GOT3 (cell line): ENCODE results near the gene ANGPTL2.

ENCODE experiments used
- DNase-seq: peaks from one replicate; lab custom pipeline; 2025; ENCODE audit warnings: mixed read lengths; lab: John Stamatoyannopoulos, UW

ANGPTL2 gene

DNA sequence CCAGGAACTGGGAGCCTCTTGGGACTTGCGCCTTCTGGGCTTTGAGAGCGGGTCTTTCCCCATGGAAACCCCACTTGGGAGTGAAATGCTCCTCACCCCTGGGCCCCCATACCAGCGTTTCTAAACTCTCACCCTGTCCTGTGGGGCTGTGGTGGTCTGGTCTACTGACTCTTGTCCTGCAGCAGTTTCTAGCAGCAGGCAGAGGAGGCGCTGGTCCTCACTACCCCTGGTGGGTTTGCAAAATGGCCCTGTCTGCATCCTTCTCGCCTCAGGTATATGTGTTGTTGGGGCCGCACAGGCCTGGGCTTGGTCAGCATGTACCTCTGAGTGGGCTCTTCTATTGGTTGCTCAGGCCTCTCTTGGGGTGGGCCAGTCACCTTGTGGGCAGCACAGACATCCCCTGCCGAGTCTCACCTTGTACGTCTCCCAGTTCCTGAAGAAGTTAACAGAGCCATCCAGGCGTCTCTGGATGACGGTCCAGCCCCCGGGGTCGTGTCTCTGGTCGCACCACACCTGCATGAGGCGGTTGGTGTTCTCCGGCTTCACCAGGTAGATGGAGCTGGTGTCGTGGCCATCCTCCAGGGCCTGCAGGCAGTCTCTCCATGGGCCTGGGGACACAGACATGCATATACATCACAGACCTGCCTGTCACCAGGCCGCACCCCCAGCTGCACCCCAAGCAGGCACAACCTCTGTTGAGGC lies 29.0 kb downstream of the ANGPTL2 start:
- no peak for DNase-seq

DNA sequence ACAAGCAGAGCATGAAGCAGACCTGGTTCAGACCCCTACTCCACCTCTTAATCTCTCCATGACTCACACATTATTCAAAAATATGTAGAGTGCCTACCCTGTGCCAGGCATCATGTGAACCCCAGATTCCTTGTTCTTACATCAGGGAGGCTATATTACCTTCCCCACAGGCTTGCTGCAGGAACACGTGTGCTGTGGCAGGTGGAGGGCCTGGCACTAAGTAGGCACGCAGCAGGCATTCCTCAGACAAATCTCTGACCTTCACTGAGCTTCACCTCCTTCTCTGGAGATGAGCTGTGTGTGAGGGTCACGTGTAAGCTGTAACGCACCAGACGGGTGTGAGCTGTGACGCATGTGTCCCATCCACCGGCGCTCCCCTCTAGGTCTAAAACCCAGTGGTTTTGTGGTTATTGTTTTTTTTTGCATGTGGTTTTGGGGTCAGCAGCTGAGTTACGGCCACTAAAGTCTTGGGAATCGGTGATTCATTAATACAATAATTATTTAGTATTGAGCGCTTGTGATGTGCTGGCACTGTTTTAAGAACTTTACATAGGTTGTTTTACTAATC lies 30.3 kb downstream of the ANGPTL2 start:
- no peak for DNase-seq

DNA sequence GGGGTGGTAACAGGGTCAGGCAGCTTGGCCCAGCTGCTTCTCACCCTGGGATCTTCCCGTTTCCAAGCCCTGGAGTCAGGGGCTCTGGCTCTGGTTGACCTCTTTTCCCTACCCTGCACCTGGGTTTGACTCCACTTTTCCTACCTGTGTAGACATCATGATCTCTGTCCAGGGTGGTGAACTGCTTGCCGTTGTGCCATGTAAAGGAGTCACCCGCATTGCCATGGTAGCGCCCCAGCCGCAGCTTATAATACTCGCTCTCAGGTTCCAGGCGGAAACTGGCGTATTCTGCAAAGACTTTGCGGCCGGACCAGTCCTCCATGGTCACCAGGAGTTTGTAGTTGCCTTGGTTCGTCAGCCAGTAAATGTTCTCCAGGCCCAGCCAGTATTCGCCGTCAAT lies 30.9 kb downstream of the ANGPTL2 start:
- no peak for DNase-seq

DNA sequence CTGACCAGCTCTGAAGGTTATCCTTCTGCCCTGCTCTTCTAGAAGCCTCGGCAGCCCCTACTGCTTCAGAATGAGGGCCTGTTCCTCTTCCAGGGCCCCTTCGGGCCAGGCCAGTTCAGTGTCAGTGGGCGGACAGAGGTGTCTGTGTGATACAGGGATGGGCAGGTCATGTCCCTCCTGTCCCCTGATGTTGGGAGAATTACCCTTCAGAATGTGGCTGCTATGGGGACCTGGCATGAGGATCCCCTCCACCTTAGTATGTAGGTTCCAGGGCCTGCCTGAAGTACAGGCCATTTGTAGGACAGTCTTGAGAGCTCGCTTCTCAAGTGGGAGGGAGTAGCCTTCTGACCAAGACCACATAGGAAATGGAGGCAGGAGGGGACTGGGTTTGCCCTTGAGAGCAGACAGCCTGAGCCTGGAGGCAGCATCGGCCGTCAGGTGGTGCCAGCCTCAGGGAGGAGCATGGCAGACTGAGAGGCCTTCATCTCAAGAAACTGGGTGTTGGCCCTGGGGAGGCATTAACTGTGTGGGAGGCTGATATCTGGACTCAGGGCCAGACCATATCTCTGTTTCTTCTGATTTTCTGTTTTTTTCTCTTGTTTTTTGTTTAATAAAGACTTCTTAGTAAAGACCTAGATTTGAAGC lies 32.0 kb downstream of the ANGPTL2 start:
- DNase-seq, result no peak

DNA sequence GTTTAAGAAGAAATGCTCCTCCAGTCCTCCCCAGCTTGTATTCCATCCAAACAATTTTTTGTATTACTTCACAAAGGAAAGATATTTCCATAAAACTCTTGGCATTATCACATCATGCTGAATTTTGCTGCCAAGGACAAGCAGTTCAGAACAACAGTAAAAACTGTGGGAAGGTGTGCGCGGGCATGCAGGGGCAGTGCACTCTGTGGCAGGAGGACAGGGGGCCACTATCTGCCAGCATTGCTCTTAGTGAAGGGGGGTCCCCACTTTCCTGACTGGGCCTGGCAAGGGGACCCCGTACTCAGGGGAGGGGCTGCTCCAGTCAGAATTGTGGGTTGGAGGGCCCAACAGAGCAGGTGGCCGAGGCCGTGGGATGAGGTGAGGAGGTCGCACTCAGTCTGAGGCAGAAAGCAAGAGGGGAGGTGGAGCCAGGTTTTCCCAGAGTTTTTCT lies 32.8 kb downstream of the ANGPTL2 start:
- DNase-seq, result no peak

DNA sequence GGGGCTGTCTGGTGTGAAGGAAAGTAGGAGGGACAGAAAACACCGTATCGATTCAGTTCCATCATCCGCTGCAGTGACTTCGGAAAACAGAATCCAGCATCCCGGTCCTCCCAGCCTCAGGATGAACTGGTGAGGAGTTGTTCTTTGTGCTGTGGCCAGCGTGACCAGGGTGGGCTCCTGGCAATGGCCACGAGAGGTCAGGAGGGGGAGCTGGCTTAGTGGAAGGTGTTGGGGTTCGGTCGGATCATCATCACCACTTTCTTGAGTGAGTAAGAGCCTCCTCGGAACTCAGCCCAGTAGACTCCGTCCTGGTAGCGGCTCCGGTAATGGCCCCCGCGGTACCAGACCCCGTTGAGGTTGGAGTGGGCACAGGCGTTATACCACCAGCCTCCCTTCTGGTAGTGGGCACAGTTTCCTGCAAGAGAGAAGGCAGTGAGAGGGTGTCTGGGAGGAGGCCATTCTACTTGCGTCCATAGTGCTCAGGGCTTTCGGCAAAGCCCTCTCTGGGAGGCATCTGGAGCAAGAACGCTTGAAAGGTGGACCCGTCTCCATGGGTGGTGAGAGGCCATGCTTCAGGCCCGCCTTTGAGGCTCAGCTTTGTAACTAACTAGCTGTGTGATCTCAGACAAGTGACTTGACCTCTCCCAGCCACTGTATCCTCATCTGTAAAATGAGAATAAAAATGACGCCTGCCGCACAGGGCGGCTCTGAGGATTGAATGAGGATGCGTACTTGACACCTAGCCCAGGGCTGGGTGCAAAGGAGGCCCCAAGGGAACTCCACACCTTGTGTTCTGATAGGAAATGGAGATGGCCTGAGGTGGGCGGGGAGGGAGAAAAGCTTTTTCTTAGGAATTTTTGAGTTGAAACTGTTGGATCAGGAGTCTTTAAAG lies 33.5 kb downstream of the ANGPTL2 start:
- DNase-seq, result no peak

DNA sequence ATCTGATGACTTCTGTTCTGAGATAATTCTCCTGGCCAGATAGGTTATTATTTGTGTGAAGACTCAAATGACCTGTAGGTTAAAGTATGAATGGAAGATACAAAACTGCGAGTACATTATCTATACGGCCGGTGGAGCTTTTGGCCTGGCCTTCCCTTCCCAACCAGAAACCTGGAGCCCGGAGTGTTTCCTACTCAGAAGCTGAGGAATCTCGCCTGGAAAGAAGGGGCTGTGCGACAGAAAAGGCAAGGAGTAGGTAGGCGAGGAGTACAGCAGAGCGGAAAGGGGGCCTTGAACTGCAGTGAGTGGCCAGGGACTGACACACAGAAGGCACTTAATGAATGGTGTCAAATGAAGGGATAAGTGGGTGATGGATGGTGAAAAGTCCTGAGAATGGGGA lies 34.6 kb downstream of the ANGPTL2 start:
- DNase-seq, result no peak

DNA sequence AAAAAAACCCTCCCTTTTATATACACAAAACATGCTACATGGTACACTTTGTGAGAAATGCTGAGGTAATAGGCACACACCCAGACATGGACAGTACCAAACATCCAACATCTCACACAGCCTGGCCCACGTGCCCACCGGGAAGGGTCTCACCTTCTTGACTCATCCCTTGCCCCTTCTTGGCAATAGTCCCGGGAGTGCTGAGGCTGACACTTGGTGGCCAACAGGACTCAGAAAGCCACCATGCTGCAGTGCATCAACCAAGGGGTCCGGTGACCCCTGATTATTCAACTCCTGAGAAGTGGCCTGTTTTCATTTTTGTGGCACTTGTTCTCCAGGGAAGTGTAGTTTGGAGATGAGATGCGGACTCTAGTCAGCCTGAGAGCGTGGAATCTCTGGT lies 35.0 kb downstream of the ANGPTL2 start:
- no peak for DNase-seq

DNA sequence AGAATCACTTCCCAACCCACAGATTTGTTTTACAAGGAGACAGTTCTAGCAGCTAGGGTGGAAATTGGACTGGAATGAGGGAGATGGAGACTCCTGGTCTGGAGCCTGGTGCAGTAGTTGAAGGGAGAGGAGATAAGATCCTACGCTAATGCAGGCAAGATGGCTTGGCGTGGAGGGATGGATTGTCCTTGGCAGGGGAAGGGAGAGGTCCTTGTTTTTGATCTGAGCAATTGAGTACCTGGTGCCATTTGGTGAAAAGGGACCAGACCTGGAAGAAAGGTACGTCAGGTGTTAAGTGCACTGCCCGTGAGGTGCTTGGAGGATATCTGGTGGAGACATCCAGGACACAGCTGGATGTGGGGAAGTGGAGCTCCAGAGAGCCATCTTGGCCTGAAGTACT lies 35.7 kb downstream of the ANGPTL2 start:
- no peak for DNase-seq

DNA sequence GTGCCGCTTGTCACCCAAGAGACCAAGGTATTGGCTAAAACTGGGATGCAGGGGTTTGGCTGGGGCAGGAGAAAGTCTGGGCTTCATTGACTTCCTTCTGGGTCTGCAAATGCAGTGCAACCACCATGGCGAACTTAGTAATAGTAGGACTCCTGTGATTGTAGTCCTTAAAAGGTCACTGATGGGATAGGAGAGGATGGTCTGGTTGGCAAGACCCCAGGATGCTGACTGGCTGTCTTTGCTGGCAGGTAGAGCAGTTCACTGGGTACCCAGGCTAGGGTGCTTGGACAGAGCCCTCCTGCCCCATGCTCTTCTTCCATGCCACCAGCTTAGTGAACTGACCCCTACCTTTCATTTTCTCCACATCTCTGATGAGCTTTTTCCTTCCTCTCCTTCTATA lies 37.2 kb downstream of the ANGPTL2 start:
- DNase-seq, result no peak

DNA sequence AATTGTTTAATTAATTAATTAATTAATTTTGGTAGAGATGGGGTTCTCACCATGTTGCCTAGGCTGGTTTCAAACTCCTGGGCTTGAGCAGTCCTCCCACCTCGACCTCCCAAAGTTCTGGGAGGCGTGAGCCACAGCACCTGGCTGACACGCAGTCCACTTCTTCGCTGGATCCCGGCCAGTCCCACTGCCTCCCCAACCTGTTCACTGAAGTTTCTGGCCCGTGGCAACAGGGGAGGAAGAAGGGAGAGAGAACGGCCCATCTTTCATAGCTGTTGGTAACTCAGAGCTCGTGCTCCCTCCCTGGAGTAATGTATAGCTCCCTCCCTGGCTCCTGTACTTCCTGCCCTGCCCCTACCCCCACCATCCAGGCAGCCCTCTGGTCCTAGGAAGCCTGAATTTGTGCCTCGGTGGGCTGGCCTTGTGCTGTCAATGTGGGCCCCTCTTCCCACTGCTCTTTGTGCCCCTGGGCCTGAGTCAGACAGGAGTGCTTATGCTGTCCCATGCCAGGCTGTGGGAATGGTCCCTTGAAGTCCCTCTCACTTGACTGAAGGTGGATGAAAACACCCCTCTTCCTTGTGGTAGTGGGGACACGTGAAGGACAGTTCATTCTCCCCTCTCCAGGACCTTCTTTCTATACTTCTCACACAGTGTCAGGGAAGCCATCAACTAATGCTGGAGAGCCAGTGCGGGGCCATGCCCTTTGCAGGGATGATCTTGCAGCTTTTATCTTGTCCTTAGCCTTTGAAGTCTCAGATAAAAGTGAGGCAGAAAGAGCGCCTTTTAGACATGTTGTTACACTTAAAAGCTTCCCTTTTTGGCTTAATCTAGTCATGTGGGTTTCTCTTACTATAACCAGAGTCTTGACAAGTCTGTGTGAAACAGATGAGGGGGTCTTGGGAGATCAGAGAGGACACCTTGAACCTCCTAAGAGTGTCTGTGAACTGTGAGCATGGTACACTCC lies 38.1 kb downstream of the ANGPTL2 start:
- no peak for DNase-seq

DNA sequence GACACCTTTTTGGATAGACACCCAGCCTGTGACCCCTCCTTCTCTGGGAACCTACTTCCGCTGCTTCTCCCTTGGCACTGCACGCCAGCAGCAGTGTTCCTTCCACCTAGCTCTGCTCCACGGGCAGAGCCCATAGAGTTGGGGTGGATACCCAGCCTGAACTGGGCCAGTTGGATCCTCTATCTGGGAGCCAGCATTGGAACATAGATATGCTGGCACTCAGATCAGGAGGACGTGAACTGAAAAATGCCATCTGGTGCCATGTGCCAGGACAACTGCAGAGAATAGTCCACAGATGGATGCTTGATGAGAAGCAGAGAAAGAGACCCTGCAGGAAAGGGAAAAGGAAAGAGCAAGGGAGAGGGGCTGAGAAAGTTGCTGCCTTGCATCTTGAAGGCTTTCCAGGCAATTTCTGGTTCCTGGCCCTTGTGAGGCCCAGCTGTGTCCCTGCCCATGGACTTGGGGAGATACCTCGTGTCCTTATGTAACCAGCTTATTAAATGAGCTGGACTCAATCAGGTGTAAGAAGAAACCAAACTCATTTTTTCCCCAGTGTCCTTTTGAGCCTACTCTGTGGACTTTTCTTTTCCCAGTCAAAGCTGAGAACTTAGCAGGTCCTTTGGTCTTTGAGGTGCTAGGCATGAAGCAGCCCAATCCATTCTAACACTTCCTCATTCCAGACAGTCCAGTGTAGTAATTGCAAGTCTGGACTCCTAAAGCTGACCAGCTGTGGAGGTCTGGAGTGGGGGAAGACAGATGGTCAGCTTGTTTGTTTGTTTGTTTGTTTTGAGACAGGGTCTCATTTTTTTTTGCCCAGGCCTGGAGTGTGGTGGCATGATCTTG lies 39.1 kb downstream of the ANGPTL2 start:
- no peak for DNase-seq

DNA sequence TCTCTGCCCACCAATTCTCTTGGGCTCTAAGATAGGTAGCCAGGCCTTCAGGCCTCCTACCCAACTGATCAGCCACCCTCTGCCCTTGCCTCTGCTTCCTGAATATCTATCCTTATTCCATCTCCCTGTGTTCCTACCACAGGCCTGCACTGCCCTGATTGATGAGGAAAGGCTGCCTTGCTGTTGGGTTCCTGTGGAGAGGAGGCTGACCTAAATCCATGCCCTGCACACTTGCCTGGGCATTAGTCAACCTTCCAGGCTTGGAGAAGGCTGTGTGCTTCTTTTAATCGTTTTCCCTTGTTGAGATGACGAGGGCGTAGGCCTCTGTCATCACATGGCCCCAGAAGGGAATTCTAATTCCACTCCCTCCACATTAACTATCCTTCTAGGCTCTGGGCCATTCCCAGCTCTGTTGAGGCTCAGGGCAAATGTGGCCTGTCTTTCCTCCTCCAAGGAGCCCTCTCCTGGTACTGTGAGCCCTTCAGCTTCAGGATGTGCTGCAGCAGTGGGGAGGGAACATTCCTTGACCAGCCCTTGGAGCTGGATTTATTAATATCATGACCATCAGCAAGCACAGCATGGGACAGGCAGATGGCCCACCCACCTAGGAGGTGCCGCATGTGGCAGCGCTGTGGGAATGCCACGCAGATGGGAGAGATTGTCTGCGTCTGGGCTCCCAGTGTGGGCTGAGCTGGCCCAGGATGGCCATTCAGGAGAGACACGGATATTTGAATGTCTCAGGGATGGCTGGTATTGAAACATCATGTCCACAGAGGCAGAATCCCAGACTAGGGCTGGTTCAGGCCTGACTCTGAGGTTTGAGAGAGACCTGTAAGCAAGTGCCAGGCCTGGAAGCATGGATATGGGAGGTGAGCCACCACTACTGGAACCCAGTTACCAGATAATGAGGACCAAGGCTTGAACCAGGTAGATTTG lies 40.9 kb downstream of the ANGPTL2 start:
- no peak for DNase-seq

DNA sequence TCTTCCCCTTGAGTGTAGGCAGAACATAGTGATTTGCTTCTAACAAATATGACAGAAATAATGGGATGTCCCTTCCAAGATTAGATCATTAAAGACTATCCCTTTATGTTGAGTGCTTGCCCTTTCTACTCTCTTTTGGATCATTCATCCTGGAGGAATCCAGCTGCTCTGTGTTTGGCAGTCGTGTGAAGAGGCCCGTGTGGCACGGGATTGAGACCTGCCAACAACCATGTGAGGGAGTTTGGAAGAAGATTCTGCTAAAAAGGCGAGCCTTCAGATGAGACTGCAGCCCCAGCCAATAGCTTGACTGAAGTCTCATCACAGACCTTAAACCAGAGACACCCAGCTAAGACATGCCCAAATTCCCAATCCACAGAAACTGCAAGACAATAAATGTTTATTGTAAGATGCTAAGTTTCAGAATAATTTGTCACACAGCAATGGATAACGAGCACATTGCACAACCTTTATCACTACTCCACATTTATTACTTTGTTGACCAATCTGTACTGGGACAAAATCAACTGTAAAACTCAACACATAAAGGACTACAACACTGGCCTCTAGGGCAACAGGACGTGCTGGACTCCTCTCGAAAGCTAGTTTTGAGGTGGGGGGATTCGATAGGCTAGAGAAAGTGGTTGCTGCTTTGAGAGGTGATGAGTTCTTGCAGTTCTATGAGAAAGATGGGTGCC lies 42.8 kb downstream of the ANGPTL2 start:
- DNase-seq, result no peak

DNA sequence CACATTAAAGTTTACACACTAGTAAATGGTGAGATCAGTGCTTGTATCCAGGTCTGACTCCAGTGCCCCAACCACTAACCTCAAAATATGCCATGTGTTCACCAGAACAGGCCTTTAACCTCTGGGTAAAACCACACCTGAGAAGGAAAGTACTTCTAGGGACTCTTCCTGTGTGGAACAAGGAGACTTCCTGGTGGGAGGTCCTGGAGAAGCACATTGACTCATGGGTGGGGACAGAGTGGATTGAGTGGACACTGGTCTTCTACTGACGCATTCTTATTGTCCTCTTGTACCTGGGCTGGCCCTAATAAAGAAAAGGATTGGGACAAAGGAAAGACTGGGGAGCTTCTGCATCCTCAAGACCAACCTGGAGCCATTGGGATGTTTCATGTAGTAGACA lies 43.4 kb downstream of the ANGPTL2 start:
- DNase-seq, result no peak

DNA sequence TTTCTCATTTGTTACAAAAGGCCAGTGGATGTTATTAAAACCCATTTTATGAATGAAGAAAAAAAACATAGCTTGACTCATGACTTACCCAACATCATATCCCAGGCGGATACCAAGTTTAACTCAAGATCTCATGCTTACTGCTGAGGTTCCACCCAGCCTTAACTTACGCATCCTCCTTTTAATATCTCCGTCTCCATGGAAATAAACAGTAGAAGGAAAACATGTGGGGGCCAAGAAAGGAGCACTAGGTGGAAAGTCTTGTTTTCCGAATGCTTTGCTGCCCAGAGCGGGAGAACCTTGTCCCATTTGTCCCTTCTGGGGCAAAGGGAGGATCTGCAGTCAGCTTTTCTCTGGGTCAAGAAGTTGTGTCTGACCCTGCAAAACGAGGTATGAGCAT lies 44.1 kb downstream of the ANGPTL2 start:
- no peak for DNase-seq

DNA sequence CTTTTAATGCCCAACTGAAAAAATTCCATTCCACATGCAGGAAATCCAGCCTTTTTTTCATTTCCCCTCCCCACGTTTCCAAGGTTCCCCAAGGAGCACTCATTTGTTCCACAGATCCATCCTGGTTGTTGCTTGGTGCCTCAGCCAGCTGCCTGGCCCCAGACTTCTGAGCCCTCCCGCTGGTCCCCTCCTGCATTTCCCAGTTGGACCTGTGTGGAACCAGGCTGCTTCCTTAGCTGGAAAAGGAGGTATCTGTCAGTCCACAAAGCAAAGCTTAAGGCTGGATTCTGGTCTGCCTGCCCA lies 44.8 kb downstream of the ANGPTL2 start:
- no peak for DNase-seq

DNA sequence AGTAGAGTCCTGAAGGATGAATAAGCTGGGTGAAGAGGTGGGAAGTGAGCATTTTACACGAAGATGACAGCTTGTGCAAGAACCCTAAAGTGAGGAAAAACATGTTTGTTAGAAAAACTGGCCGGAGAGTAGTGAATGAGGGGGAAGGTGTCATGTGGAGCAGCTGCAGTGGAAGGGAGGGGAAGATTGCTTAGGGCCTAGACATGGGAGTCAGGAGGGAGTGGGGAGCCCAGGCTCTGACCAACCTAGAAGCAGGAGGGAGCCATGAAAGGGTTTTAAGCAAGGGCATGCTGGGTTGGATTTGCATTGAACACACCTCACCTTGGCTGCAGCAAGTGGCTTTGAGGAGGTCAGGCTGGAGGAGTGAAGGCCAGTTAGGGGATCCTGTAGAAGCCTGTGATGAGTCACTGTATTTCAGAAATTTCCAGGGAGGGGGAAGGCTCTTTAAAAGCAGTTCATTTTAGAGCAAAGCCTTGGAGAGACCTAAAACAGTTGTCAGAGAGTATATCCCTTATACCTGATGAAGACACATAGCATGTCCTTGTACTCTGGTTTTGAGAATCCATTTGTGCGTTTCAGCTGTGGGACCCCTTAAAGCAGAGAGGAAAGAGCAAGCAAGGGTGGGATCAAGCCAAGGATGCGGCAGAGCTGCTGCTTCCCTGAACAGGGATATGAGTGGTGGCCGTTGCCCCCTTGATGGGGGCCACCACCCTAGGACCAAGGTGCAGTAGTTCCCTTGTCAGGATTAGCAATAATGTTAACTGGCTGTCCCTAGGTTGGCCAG lies 45.4 kb downstream of the ANGPTL2 start:
- no peak for DNase-seq
